Muscle layer of duodenum (tissue), 2 donors: Measurements from ENCODE around the gene GJA3.

Experiments used
- H3K27ac ChIP-seq: one replicate; pipeline ENCODE4 v1.7.0; 2013; ENCODE audit warnings: mild to moderate bottlenecking, low read length
- H3K27me3 ChIP-seq: one replicate; pipeline ENCODE4 v1.7.0; 2013; ENCODE audit warnings: low read depth, mild to moderate bottlenecking, control low read depth, low read length
- H3K36me3 ChIP-seq, 2 donors: one replicate each; pipeline ENCODE4 v1.7.0; 2013; ENCODE audit warnings: low read length in 2 of 2, control low read depth in 1 of 2, mild to moderate bottlenecking in 1 of 2; ENCODE audit not compliant: insufficient read depth in 2 of 2, control insufficient read depth in 1 of 2
- H3K4me1 ChIP-seq, 2 donors: one replicate each; pipeline ENCODE4 v1.7.0; 2013; ENCODE audit warnings: low read length in 2 of 2, mild to moderate bottlenecking in 2 of 2, control low read depth in 1 of 2, moderate library complexity in 1 of 2; ENCODE audit not compliant: insufficient read depth in 2 of 2, control insufficient read depth in 1 of 2
- H3K4me3 ChIP-seq, 2 donors: one replicate each; pipeline ENCODE4 v1.7.0; 2013; ENCODE audit warnings: low read length in 2 of 2, low read depth in 1 of 2, mild to moderate bottlenecking in 1 of 2
- H3K9me3 ChIP-seq, 2 donors: one replicate each; pipeline ENCODE4 v1.7.0; 2013; ENCODE audit warnings: low read length in 2 of 2, control low read depth in 1 of 2, mild to moderate bottlenecking in 1 of 2; ENCODE audit not compliant: control insufficient read depth in 1 of 2
- donor health status: healthy.

The GJA3 gene

DNA sequence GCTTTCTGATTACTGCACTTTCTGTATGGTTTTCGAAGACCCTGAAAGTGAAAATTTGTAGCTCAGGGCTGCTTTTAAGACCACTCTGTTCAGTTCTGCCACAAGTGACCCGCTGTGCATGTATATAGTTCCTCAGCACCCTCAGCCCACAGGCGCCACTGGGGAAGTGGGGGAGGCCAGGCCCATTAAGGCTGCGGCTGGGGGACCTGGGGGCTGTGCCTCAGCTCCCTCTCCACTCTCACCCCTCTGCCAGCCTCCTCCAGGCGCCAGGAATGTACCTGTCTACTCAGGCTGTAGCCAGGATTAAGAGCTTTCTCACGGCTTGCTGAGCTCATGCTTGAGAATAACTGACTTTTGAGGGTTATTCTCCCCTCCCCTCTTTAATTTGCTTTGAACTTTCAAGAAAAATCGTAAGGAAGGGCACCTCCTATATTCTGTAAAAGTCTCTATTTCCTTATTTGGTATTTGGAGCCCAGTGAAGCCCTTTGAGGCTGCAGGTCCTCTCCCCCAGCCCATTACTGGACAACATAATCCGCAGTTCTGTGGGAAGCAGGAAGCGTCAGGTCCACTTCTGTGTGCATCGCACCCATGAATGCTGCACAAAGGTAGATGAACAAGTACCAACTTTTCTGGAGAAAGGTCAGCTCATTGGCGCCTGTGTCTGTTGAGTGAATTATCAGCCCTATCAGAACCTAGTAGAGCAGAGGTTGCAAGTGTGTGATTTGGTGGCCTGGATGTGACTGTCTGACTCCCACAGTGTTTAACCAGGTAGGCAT is 29.6 kb downstream of the GJA3 start:
- Histone ChIP-seq H3K4me3 (no peak overlapping the region), H3K4me1 (peaks cover 0 to 19% of the 10 kb centered on the region in 2 donors), H3K9me3 (no peaks in the 10 kb centered on the region), H3K27ac (no peak overlapping the region), H3K27me3 (peaks cover 17% of the 10 kb centered on the region), H3K36me3 (no peaks in the 10 kb centered on the region)

GRCh38 chr13:20130652-20131051 is 30.2 kb downstream of the GJA3 start:
- Histone ChIP-seq H3K4me3 (no peak overlapping the region), H3K9me3 (no peaks in the 10 kb centered on the region), H3K27ac (no peak overlapping the region), H3K36me3 (no peaks in the 10 kb centered on the region), H3K4me1 (peaks cover 0 to 19% of the 10 kb centered on the region in 2 donors), H3K27me3 (peaks cover 17% of the 10 kb centered on the region)

DNA sequence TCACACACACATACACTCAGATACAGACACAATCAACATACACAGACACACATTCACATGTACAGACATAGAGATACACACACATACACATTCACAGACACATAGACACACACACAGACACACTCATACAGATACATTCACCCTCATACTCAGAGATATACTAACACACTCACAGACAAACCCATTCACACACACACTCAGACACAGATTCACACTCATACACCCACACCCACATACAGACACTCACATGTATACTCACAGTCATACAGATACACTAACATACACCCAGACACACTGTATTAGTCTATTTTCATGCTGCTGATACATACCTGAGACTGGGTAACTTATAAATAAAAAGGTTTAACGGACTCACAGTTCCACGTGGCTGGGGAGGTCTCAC is 30.8 kb downstream of the GJA3 start:
- H3K4me1 ChIP-seq: peaks cover 0 to 19% of the 10 kb centered on the region in 2 donors
- no peaks in the 10 kb centered on the region for H3K36me3 ChIP-seq
- no peak overlapping the region for H3K4me3 ChIP-seq
- H3K27ac ChIP-seq: no peak overlapping the region
- no peaks in the 10 kb centered on the region for H3K9me3 ChIP-seq
- H3K27me3 ChIP-seq: peaks cover 17% of the 10 kb centered on the region

GRCh38 chr13:20129076-20129475 is 31.8 kb downstream of the GJA3 start:
- Histone ChIP-seq H3K27me3 (peaks cover 17% of the 10 kb centered on the region), H3K4me3 (no peak overlapping the region), H3K27ac (no peak overlapping the region), H3K9me3 (no peaks in the 10 kb centered on the region), H3K4me1 (peaks cover 0 to 19% of the 10 kb centered on the region in 2 donors), H3K36me3 (no peaks in the 10 kb centered on the region)

DNA sequence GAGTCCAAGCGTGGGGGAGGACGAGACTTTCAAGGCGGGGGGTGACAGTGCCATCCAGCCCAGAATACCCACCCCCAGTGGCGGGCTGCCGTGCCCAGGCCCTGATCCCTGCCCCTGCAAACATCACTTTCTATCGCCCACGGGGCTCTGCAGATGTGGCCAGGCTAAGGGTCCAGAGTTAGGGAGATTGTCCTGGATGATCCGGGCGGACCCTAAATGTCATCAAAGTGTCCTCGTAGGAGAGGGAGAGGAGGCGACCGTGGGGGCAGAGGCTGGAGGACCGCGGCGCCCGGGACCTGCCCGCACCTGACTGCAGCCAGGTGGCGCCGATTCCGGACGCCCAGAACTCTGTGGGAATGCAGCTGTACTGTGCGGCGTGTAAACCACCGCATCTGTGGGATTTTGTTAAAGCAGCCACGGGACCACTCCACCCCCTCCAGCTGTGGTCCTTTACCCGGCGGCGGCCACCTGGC is 32.4 kb downstream of the GJA3 start:
- Histone ChIP-seq H3K4me3 (peak overlapping the region; percentile 57 to 75), H3K36me3 (no peaks in the 10 kb centered on the region), H3K4me1 (peaks cover 0 to 19% of the 10 kb centered on the region in 2 donors), H3K27me3 (peaks cover 17% of the 10 kb centered on the region), H3K9me3 (no peaks in the 10 kb centered on the region), H3K27ac (no peak overlapping the region)

- no peaks in the 10 kb centered on the region for H3K36me3 ChIP-seq
- H3K9me3 ChIP-seq: no peaks in the 10 kb centered on the region
- peaks cover 0 to 19% of the 10 kb centered on the region in 2 donors for H3K4me1 ChIP-seq
- H3K27ac ChIP-seq: no peak overlapping the region
- H3K27me3 ChIP-seq: peaks cover 12% of the 10 kb centered on the region
- peak overlapping the region; percentile 57 to 75 for H3K4me3 ChIP-seq
Measured at GRCh38 chr13:20127562-20128458, 33.0 kb downstream of the GJA3 start.

- Histone ChIP-seq H3K27me3 (peaks cover 12% of the 10 kb centered on the region), H3K4me1 (peaks cover 0 to 19% of the 10 kb centered on the region in 2 donors), H3K36me3 (no peaks in the 10 kb centered on the region), H3K27ac (no peak overlapping the region), H3K4me3 (peak overlapping the region; percentile 57 to 75), H3K9me3 (no peaks in the 10 kb centered on the region)
Measured at GRCh38 chr13:20127262-20127561, 33.6 kb downstream of the GJA3 start.

DNA sequence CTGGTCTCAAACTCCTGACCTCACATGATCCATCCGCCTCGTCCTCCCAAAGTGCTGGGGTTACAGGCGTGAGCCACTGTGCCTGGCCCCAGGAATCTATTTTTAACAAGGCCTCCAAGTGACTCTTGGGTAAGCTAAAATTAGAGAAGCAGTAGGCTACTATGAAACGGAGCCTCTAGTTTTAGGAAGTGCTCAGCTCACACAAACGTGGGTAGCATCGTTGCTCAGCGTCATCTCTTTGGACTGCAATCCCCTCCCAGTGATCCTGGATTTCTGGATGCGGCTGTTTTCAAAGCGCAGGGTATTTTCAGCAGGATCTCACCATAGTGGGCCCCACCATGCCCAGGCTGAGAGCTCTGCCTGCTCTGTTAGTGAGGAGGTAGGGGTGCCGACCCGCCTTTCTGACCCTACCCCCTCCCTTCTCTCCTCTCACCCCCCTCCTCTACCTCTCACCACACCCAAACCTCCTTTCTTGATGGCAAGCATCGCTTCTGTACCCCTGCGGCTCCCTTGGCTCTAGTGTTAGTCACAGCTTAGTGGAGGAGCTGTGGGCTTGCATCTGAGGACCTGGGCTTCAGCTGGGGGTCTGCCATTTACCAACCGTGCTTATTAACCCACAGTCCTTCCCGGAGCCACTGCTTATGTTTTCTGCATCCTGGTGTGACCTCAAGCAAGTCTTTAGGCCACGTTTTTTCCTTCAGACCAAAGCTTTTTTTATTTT is 34.2 kb downstream of the GJA3 start:
- Histone ChIP-seq H3K4me3 (no peak overlapping the region), H3K4me1 (peaks cover 0 to 19% of the 10 kb centered on the region in 2 donors), H3K27ac (no peak overlapping the region)

GRCh38 chr13:20125783-20126165 is 35.1 kb downstream of the GJA3 start:
- Histone ChIP-seq H3K27ac (no peak overlapping the region), H3K4me3 (no peak overlapping the region), H3K36me3 (no peaks in the 10 kb centered on the region), H3K4me1 (peaks cover 0 to 19% of the 10 kb centered on the region in 2 donors), H3K9me3 (no peaks in the 10 kb centered on the region), H3K27me3 (peaks cover 11% of the 10 kb centered on the region)

More for the DNA sequence above, 34.2 kb downstream of the GJA3 start:
- Histone ChIP-seq H3K27me3 (peaks cover 12% of the 10 kb centered on the region), H3K36me3 (no peaks in the 10 kb centered on the region), H3K9me3 (no peaks in the 10 kb centered on the region)

GRCh38 chr13:20125129-20125782 is 35.6 kb downstream of the GJA3 start:
- peaks cover 8% of the 10 kb centered on the region for H3K27me3 ChIP-seq
- no peak overlapping the region for H3K27ac ChIP-seq
- H3K36me3 ChIP-seq: no peaks in the 10 kb centered on the region
- no peak overlapping the region for H3K4me3 ChIP-seq
- H3K4me1 ChIP-seq: peaks cover 0 to 19% of the 10 kb centered on the region in 2 donors
- no peaks in the 10 kb centered on the region for H3K9me3 ChIP-seq
